WTC11 (cell line): ENCODE data around the gene GSTT2.

Experiments
- ATF3 ChIP-seq: sonication (generic); formaldehyde crosslinking; conservative IDR thresholded peaks from 2 replicates; pipeline ENCODE4 v1.8.1; 2022; ENCODE audit warnings: mild to moderate bottlenecking, missing genetic modification reagents
- CTCF ChIP-seq: fragments of 200-600 bp; IDR thresholded peaks from 2 replicates; pipeline ENCODE4 v1.8.0; 2022; ENCODE audit warnings: antibody characterized with exemption
- E2F1 ChIP-seq: sonication (generic); formaldehyde crosslinking; IDR thresholded peaks from 2 replicates; pipeline ENCODE4 v1.8.0; 2022; ENCODE audit warnings: mild to moderate bottlenecking, missing genetic modification reagents
- E2F5 ChIP-seq: sonication (generic); formaldehyde crosslinking; IDR thresholded peaks from 2 replicates; pipeline ENCODE4 v1.8.1; 2022; ENCODE audit warnings: mild to moderate bottlenecking, moderate library complexity, missing genetic modification reagents
- HMGXB4 ChIP-seq: sonication (generic); formaldehyde crosslinking; IDR thresholded peaks from 2 replicates; pipeline ENCODE4 v1.8.1; 2023; ENCODE audit warnings: mild to moderate bottlenecking, moderate library complexity, missing genetic modification reagents
- JUN ChIP-seq: sonication (generic); formaldehyde crosslinking; IDR thresholded peaks from 2 replicates; pipeline ENCODE4 v1.8.0; 2023; ENCODE audit warnings: mild to moderate bottlenecking, missing genetic modification reagents
- KAT7 ChIP-seq: sonication (generic); formaldehyde crosslinking; IDR thresholded peaks from 2 replicates; pipeline ENCODE4 v1.8.1; 2023; ENCODE audit warnings: missing genetic modification reagents, mild to moderate bottlenecking, borderline replicate concordance
- MAX ChIP-seq: sonication (generic); formaldehyde crosslinking; IDR thresholded peaks from 2 replicates; pipeline ENCODE4 v1.8.0; 2022; ENCODE audit warnings: mild to moderate bottlenecking, missing genetic modification reagents
- RELA ChIP-seq: sonication (generic); formaldehyde crosslinking; IDR thresholded peaks from 2 replicates; pipeline ENCODE4 v1.8.1; 2022; ENCODE audit warnings: missing genetic modification reagents, mild to moderate bottlenecking, borderline replicate concordance
- SP1 ChIP-seq: sonication (generic); formaldehyde crosslinking; conservative IDR thresholded peaks from 2 replicates; pipeline ENCODE4 v1.8.1; 2022; ENCODE audit warnings: missing genetic modification reagents
- STAT6 ChIP-seq: sonication (generic); formaldehyde crosslinking; conservative IDR thresholded peaks from 2 replicates; pipeline ENCODE4 v1.8.1; 2023; ENCODE audit warnings: mild to moderate bottlenecking, low read depth, missing genetic modification reagents, moderate library complexity
- USF2 ChIP-seq: sonication (generic); formaldehyde crosslinking; IDR thresholded peaks from 2 replicates; pipeline ENCODE4 v1.8.1; 2023; ENCODE audit warnings: mild to moderate bottlenecking, missing genetic modification reagents, moderate library complexity

- TF ChIP-seq CTCF (no peak), ATF3 (CRISPR knock-in tag) (no peak), JUN (no peak), STAT6 (CRISPR knock-in tag) (no peak), USF2 (CRISPR knock-in tag) (no peak), MAX (no peak), SP1 (no peak), RELA (CRISPR knock-in tag) (no peak), E2F1 (CRISPR knock-in tag) (no peak), E2F5 (CRISPR knock-in tag) (no peak), HMGXB4 (no peak), KAT7 (no peak)
Measured at GRCh38 chr22:24008022-24008283, 28.0 kb downstream of the GSTT2 start.
